HG02623 (cell line): ENCODE results near the gene NDUFAF5.

Experiments
- ATAC-seq: cut with Tn5 transposase; IDR thresholded peaks from one replicate; pipeline ENCODE4 v1.9.1; 2021; ENCODE audit warnings: moderate library complexity; ENCODE audit not compliant: unreplicated experiment

The NDUFAF5 gene

DNA sequence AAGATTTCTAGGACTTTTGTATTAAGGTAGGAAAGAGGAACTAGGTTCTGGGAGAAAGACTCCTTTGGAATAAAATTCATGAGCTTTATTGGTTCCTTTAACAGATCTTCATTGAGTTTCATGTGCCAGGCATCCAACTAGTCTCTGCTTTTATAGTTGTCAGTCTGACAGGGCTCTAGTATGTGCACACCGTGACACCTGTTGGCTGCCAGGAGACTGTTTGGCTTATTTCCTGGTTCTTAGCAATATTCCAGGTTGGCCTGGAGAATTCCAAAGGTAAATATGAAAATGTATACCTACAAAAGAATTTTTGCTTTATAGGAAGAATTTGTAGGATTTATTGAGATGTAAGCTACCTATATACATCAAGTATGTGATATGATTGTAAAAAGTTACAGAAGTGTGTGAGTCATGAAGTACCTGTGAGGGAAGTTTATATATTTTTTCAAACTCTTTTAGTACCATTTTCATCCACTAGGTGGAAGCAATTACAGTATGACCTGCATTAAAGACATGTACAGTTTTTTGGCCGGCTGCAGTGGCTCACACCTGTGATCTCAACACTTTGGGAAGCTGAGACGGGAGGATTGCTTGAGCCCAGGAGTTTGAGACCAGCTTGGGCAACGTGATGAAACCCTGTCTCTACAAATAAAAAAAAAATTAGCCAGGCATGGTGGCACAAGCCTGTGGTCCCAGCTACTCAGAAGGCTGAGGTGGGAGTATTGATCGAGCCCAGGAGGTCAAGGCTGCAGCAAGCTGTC, 35.2 kb downstream of the NDUFAF5 start:
- peak; percentile 74 for ATAC-seq

DNA sequence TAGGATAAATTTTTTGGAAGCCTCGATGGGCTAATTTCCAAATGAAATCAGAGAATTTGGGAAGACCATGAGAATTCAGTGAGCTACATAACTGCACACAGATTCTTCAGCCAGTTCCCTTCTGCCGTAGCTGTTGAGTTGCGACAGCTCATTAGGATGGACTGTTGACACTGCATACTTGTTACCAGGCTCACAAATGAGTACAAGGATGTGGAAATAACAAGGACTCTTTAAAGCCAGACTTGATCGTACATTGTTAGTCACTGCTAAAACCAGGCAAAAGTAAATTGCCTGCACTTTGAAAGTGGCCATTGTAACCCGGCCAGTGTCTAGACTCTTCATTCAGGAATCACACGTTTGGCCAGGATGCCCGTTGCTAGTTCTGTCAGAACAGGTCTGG, 37.0 kb downstream of the NDUFAF5 start:
- ATAC-seq = no peak

DNA sequence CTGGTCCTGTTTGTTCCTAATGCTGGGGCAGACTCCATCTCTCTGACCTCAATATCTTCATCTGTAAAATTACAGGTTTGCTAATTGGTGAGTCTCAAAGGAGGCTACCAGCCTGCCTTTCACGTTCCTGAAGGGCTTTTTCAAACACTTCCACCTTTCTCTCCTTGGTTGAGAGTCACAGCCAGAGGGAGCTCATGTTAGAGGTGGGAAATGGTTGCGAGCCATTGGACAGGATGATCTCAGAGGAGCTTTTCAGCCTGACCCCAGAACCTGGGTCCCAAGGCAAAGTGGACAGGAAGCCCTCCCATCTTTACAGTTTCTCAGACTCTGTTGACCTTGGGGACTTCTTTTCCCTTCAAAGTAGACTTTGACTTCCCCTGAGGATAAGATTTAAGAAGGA, 37.6 kb downstream of the NDUFAF5 start:
- no peak for ATAC-seq

DNA sequence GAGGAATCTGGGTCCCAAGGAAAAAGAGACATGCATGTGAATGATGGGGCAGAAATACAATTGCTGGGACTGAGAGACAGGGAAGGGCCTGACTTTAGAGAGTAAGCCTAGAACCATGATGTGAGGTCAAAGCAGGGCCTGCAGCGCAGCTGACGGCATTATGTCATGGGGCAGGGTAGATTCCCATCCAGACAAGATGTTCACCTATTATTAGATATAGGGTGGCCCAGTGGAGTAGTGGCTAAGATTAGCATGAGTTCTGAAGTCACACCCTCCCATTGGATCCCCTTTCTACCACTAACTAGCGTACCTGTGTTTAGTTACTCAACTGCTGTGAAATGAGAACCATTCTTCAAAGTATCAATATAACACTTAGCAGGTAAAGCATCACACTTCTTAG, 39.6 kb downstream of the NDUFAF5 start:
- no peak for ATAC-seq

DNA sequence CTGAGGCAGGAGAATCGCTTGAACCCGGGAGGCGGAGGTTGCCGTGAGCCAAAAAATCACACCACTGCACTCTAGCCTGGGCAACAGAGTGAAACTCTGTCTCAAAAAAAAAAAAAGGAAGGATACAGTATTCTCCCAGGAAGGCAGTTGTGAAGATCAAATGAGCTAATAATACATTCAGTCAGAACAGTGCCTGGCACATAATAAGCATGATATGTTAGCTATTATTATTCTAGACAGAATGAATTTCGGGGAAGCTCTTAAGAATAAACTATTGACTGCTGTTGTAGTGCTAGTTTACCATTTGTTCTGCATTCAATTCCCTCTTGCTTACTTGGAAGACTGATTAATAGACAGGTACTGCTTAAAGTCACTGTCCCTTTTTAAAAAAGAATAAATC, 40.6 kb downstream of the NDUFAF5 start:
- ATAC-seq = no peak

DNA sequence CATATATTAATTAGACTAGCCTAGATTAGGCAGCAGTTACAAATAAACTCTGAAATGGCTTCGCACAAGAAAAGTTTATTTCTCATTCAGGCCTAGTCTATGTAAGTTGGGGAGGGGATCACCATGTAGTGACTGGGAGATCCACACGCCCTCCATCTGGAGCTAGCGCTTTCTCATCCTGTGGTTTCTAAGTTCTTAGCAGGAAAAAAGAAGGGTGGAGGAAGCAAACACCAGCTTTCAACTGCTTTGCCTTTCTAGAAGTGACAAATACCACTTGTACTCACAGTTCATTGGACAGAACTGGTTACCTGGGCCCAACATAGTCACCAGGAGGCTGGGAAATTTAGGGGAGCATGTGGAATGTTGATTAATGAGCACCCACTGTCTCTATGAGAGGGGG, 46.6 kb downstream of the NDUFAF5 start:
- no peak for ATAC-seq

DNA sequence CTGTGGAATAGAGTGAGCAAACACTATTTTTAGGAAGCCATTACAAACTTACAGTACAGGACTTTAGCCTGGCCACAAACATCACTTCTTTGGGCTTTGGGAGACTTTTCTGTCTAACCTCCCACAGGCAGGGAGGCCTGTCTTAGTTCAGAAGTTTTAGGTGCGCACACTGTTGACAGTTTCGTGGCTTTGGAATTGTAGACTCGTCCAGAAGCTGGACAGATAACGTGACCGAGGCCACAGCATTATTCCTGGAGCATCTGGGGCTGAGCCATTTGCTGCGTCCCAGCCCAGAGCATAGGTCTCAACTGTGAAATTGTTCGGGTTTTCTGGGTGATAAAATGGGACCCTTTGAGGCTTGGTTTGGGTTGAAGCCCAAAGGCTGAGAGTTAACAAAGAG, 53.8 kb downstream of the NDUFAF5 start:
- ATAC-seq = no peak

DNA sequence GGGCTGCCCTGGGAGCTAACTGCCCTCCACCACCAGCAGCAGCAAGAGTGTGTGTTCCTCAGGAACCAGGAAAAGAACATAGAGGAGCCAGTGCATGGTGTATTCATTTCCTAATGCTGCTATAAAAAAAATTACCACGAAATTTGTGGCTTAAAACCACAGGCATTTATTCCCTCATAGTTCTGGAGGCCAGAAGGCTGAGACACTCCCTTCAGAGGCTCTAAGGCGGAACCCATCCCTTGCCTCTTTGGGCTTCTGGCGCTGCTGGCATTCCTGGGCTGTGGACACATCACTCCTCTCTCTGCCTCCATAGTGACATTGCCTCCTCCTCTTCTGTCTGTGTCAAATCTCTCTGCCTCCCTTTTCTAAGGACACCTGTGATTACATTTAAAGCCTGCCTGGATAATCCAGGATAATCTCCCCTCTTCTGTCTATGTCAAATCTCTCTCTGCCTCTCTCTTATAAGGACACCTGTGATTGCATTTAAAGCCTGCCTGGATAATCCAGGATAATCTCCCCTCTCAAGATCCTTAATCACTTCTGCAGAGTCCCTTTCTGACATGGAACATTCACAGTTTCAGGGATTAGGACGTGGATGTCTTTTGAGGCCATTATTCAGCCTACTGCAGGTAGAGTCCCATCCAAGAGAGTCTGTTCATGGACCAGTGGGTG, 54.7 kb downstream of the NDUFAF5 start:
- ATAC-seq = no peak

DNA sequence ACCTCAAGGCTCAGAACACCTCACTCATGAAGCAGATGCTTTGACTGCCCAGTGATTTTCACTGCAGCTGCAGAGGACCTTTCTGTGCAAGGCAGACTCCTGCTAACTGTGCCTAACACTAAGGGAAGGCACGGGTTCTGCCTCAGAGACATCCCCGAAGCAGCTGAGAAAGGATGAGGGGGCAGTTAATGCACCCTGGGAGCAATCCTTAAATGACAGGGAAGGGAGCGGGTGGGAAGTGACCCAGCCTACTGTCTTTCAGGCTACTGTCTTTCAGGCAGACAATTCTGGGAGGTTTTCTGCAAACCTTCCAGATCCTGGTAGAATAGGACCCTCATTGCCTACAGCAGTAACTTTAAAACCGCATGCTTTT, 55.3 kb downstream of the NDUFAF5 start:
- ATAC-seq = no peak

DNA sequence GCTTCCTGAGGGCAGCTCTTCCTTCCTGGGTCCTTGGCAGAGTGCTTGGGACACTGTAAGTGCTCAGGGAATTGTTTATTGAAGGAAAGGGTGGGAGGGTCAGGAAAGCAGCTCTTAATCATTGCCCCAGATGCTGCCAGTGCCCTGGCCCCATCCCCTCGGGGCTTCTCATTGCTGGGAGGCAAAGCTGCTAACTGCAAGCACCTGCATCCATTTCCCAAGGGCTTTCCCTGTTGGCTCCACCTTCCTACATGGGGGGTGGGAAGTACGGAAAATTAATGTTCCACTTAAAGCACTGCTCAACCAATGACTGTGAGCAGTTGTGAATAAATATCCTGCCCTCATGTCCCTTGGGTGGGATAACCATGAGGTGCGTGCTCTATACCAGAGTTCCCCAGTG, 56.4 kb downstream of the NDUFAF5 start:
- ATAC-seq = no peak

DNA sequence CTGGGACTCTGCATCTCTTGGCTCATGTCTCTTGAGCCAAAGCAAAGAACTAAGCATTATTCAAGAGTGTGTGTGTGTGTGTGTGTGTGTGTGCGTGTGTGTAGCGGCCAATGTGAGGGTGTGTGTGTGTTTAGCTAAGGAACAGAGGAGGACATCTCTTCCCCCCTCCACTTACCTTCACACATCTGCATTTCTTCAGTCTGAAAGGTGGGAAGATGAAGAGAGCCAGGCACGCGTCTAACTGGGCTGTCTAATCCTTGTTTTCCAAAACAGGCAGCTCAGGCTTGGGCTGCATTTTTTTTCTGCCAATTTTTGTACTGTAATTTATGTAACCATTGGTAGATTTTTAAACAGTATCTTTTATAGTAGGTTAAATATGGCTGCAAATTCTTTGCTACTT, 59.5 kb downstream of the NDUFAF5 start:
- ATAC-seq = no peak

DNA sequence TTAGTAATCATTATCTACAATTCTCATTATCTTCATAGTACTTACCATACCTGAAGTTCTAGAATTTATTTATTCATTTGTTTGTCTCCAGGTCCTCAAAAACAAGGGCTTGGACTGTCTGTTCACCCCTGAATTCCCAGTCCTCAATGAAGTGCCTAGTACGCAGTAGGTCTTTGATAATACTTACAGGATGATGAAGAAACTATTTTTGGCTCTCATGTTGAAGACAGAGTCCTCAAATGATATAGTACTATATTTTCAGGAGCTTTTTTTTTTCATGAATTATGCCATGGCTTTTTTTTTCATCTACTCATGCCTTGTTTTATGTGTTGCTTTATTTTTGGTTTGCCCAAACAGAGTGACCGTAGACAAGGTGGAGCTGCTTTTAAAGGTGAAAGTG, 66.5 kb downstream of the NDUFAF5 start:
- no peak for ATAC-seq

DNA sequence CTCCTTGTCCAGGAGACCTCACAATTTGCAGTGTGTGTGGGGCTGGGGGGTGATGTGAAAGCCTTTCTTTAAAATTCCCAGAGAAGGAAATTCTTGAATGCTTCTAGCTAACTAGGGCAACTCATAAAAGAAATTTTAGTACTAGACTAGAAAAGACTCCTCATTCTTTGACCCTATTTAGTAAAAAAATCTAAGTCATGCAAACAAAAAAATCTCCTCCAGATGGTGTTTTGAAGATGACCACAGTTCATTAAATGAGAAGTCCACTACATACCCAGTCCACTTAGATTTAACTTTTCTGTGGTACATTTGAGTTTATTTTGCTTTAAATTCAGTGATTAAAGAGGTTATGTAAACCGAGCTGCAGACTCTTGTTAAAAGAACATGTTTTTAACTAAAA, 67.5 kb downstream of the NDUFAF5 start:
- no peak for ATAC-seq

DNA sequence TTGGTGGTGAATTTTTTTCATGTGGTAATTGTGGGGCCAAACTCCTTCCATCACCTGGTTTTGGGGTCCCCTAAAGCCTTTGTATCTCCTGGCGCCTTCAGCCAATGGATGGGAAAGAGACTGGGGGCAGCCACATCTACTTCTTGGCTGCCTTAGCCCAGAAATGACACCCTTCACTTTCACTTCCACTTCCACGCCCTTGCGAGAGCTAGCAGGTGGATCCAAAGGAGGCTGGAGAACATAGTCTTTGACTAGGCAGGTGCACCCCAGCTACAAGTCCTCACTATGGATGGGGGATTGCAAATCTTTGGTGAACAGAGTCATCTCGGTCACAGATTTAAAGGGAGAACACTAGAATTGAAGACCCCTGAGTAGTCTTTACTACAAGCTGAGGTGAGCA, 70.8 kb downstream of the NDUFAF5 start:
- no peak for ATAC-seq

DNA sequence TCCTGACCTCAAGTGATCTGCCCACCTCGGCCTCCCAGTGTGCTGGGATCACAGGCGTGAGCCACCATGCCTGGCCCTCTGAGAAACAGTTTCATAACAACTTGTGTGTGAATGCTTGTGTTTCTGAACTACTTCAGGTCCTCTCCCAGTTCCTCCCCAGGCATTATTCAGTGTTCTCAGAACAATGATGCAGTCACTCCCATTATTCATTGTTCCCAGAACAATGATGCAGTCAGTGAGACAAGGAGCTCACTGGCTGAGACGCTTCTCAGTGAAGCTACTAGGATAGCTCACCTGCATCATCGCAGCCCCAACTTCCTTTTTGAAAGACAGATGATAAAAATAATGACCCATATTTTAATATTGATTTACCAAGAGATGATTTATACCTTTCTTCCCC, 71.5 kb downstream of the NDUFAF5 start:
- no peak for ATAC-seq

DNA sequence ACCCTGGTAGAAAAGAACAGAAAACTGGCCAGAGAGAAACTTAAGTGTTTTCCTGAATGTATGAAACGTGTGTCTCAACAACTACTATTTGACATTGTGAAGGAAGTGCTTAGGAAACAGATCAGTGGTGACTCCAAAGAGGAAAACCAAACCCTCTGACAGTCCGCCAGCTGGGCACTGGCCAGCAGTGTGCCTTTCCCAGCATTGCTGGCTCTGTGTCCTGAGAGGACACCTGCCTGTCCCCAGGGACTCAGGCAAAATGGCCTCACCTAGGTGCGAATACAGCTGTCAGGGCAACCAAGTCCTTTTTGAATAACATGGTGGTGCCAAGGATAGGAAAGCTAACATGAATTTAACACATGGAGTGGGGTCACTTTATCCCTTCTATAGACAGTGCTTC, 72.5 kb downstream of the NDUFAF5 start:
- ATAC-seq = no peak

DNA sequence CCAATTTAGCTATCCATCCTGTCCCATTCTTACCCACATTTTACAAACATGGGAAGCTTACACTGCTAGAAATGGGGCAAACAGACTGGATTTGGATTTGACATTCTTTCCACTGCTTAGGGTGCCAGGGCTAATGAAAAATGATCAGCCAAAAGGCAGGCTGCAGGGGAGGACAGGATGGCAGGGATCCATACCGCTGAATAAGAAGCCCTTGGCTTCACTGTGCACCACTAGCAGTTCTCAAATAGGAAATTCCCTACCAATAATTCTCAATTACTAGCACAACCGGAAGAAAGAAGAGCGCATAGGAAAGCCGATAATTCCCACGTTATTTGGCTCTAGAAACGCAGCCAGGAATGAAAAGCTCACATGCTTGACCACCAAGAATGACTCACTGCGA, 73.1 kb downstream of the NDUFAF5 start:
- ATAC-seq = no peak

DNA sequence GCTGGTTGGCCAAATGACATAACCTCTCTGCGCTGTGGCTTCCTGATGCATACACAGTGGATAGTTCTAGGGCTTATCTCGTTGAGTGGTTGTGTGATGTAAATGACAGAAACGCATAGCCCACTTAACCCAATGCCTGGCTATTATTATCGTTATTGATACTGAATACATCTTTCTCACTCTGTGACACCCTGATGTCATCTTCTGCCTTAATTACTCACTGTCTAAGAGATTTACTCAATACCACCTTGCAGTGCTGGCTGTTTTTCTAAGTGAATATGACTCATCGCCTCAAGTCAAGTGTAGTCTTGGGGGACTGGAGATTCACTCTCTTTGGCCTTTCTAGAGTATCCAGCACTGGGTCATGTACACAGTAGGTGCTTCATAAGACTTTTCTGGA, 73.6 kb downstream of the NDUFAF5 start:
- no peak for ATAC-seq

DNA sequence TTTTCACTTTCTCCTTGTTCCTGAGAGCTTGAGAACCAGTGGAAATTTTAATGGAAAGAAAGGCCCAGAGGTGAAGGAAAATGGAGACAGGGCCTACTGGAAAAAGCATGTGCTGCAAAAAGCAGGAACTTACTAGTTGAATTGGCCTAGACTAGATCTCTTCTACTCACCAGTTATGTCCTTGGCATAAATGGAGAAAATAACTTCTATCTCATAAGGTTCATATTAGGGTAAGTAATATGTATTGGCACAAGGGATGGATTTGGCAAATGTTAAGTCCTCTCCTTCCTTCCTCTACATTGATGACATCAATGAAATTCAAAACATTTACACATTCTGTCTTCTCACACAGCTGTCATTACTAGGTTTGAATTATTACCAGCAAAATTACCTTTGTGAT, 74.0 kb downstream of the NDUFAF5 start:
- no peak for ATAC-seq

DNA sequence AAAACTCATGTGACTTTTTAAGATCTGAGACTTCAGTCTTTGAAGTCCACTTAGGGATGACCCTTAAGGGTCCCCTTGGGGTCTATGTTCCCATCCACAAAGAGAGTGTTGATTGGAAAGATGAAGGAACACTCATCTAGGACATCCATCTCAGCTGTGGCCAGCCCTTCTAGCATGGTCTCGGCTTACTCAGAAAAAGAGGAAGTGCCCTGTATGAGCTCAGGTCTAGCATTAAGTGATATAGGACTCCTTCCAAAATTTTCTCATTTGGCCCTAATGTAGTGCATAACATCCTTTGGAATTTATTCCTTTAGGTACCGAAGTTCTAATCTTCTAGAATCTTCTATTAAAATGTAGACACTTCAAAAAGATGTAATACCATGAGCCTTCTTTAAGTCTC, 77.4 kb downstream of the NDUFAF5 start:
- ATAC-seq = no peak

DNA sequence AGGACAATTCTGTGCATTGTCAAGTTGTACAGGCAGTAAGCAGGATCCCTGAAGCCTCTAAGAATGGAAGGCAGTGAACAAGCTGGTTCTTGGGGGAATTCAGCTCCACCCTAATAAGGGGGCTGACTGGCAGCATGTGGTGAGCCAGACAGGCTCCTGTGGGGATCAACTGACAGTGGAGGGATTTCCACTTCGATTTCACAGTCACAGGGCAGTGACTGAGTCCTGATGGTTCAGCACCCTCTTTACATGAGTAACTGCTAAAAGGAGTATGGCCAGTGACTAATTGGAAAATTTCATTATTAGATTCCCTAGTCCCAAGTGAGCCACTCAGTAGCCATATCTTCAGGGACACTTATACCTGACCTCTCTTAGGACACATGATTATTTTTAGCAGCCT, 78.4 kb downstream of the NDUFAF5 start:
- no peak for ATAC-seq

DNA sequence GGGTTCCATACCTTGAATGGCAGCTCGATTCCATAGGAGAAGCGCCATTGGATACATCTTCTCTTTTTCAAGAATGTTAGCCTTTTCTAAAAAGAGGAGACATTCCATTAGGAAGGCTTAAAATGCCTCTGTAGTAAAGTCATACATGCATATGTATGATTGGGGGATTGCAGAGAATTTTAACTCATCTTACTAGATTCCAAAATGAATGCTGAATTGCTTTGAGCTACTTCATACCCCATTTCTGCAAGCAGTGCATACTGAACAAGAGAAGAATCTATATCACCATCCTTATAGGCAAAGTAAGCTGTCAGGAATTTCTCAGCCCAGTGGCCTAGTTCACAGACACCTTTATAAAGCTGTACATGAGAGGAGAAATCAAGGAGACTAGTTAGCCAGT, 80.3 kb downstream of the NDUFAF5 start:
- no peak for ATAC-seq

DNA sequence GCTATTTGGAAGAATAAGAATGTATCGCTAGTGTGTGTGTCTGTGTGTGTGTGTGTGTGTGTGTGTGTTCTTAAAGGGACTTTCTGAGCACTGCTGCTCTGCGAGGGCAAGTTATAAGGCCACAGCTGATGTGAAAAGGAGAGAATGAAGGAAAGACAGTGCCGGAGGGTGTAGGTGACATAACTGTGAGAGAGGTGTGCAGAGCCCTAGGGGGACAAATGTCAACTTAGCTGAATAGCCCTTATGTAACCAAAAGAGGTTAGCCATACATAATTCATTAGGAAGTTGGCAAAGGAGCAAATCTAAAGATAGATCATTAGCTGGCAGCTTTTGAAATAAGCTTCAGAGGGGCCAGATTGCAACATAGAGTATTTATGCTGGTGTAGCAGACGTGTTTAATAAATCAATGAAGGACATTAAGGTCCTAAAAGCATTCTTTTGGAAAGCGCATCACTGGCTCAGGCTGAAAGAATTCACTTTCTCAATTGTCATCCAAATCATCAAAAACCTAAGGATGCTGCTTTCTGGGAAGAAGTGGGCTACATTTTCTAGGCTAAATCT, 81.0 kb downstream of the NDUFAF5 start:
- no peak for ATAC-seq
